Measurements from ENCODE around the gene IMPG2. TPM values are rescaled to one million over a fixed set of nuclear protein-coding genes. Genes with fewer than 3 reads are reported as not detected.

IMPG2 gene
- total RNA-seq, 1 donor from 2014 or later = 0.74 TPM

DNA sequence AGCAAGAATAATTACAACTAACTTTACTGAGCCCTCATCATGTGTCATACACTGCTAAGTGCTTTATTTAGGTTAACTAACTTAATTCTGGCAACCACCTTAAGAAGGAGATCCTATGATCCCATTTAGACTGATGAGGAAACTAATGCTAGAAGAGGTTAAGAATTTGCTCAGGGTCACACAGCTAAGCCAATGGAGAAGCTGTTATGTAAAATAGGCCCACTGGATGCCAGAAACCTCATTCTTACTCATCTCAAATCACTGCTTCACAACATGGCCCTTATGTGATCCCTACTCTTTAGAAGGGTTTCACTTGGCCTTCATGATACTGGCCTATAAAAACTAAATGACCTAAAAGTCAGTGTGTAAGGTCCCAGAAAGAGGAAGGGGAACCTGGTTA is 41.2 kb downstream of the IMPG2 start:
- TF ChIP-seq, protein P1, sequence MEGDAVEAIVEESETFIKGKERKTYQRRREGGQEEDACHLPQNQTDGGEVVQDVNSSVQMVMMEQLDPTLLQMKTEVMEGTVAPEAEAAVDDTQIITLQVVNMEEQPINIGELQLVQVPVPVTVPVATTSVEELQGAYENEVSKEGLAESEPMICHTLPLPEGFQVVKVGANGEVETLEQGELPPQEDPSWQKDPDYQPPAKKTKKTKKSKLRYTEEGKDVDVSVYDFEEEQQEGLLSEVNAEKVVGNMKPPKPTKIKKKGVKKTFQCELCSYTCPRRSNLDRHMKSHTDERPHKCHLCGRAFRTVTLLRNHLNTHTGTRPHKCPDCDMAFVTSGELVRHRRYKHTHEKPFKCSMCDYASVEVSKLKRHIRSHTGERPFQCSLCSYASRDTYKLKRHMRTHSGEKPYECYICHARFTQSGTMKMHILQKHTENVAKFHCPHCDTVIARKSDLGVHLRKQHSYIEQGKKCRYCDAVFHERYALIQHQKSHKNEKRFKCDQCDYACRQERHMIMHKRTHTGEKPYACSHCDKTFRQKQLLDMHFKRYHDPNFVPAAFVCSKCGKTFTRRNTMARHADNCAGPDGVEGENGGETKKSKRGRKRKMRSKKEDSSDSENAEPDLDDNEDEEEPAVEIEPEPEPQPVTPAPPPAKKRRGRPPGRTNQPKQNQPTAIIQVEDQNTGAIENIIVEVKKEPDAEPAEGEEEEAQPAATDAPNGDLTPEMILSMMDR (IDR thresholded peaks at IDR 0.05; ENCODE audit: unreplicated experiment) = no peak
- no peak for DNase-seq (ENCODE audit: low spot score)
- Mint-ChIP-seq H3K36me3 (ENCODE audit: low read depth, unreplicated experiment) (no peaks in the 10 kb centered on the region), H3K27me3 (ENCODE audit: unreplicated experiment) (no peaks in the 10 kb centered on the region), H3K4me1 (ENCODE audit: unreplicated experiment) (no peaks in the 10 kb centered on the region), H3K9me3 (ENCODE audit: unreplicated experiment) (no peaks in the 10 kb centered on the region), H3K27ac (ENCODE audit: unreplicated experiment) (no peak overlapping the region), H3K4me3 (ENCODE audit: unreplicated experiment) (no peak overlapping the region)

DNA sequence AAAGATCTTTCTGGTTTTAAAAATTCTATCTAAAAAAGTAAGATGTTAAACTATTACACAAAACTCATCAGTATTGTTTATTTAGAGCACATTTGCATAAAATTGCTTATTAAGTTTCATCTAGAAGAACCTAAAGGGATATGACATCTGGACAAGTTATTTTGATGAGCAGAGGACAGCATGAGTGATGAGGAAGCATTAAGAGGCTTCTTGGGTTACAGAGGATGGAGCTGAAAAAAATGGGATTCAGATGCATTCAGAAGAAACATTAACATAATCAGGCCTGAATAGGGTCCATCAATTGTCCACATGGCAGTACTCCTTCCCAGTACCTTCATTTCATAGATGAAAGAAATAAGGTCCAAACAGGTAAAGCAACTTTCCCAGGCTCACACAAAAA is 41.6 kb downstream of the IMPG2 start:
- TF ChIP-seq, protein P1 (IDR thresholded peaks at IDR 0.05; ENCODE audit: unreplicated experiment) = no peak
- no peaks in the 10 kb centered on the region for H3K4me1 Mint-ChIP-seq (ENCODE audit: unreplicated experiment)
- no peaks in the 10 kb centered on the region for H3K36me3 Mint-ChIP-seq (ENCODE audit: low read depth, unreplicated experiment)
- no peak overlapping the region for H3K4me3 Mint-ChIP-seq (ENCODE audit: unreplicated experiment)
- no peak overlapping the region for H3K27ac Mint-ChIP-seq (ENCODE audit: unreplicated experiment)
- DNase-seq (ENCODE audit: low spot score) = no peak
- H3K9me3 Mint-ChIP-seq (ENCODE audit: unreplicated experiment) = no peaks in the 10 kb centered on the region
- H3K27me3 Mint-ChIP-seq (ENCODE audit: unreplicated experiment) = no peaks in the 10 kb centered on the region

DNA sequence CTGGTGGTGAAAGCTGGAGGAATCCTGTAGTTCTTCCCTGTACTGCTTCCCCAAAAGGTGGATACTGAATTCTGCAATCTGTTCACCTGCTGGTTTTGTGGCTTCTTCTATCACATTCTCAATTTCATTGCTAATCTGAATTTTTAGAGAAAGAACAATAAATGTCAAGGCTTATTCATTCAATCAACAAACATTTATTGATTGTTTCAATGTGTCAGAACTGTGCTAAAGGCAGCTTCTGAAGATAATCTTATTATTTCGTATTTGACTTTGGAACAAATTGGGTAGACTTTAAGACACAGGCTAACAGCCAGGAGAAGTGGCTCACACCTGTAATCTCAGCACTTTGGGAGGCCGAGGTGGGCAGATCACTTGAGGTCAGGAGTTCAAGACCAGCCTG is 46.8 kb downstream of the IMPG2 start:
- DNase-seq (ENCODE audit: low spot score) = no peak
- H3K4me1 Mint-ChIP-seq (ENCODE audit: unreplicated experiment) = no peaks in the 10 kb centered on the region
- no peaks in the 10 kb centered on the region for H3K27me3 Mint-ChIP-seq (ENCODE audit: unreplicated experiment)
- H3K9me3 Mint-ChIP-seq (ENCODE audit: unreplicated experiment) = no peaks in the 10 kb centered on the region
- TF ChIP-seq, protein P1 (IDR thresholded peaks at IDR 0.05; ENCODE audit: unreplicated experiment) = no peak
- H3K27ac Mint-ChIP-seq (ENCODE audit: unreplicated experiment) = no peak overlapping the region
- no peak overlapping the region for H3K4me3 Mint-ChIP-seq (ENCODE audit: unreplicated experiment)
- peaks cover 8% of the 10 kb centered on the region for H3K36me3 Mint-ChIP-seq (ENCODE audit: low read depth, unreplicated experiment)

DNA sequence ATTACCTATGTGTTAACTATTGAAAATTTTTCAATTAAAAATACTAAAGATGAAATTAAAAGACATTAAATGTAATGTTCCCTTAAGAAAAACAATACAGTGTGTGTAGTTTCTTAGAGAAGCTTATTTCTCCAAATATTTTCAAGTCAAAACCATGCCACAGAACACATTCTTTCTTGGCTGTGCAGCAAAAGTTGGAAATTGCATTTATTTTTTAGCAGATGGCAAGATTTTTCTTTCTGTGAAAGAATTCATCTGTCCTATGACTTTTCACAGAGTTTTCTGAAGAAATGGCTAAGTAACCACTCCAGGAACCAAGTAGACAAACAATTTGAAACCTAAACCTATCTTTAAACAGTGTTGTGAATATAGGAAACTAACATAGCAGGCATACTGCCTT is 47.2 kb downstream of the IMPG2 start:
- Mint-ChIP-seq H3K27ac (ENCODE audit: unreplicated experiment) (no peak overlapping the region), H3K4me1 (ENCODE audit: unreplicated experiment) (no peaks in the 10 kb centered on the region), H3K36me3 (ENCODE audit: low read depth, unreplicated experiment) (peaks cover 8% of the 10 kb centered on the region), H3K4me3 (ENCODE audit: unreplicated experiment) (no peak overlapping the region), H3K9me3 (ENCODE audit: unreplicated experiment) (no peaks in the 10 kb centered on the region), H3K27me3 (ENCODE audit: unreplicated experiment) (no peaks in the 10 kb centered on the region)
- no peak for DNase-seq (ENCODE audit: low spot score)
- TF ChIP-seq, protein P1 (IDR thresholded peaks at IDR 0.05; ENCODE audit: unreplicated experiment) = no peak

DNA sequence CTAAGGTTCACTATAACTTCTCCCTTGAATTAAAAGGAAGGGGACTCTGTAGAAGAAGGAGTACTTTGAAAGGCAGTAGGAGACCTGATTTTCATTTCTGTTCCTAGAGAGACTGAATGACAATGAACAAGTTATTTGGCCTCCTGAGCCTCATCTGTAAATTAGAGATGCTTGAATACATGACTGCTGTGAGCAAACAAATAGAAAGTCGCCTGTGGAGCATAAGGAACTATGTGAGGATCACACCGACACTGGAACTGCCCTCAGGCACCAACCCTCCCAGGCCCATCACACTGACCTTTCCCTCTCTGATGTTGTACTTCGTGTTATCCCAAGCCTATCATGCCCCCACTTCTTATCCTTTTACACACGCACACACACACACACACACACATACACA is 48.6 kb downstream of the IMPG2 start:
- Mint-ChIP-seq H3K4me1 (ENCODE audit: unreplicated experiment) (no peaks in the 10 kb centered on the region), H3K36me3 (ENCODE audit: low read depth, unreplicated experiment) (peaks cover 8% of the 10 kb centered on the region), H3K4me3 (ENCODE audit: unreplicated experiment) (peak overlapping the region; percentile 48), H3K27me3 (ENCODE audit: unreplicated experiment) (no peaks in the 10 kb centered on the region), H3K9me3 (ENCODE audit: unreplicated experiment) (no peaks in the 10 kb centered on the region), H3K27ac (ENCODE audit: unreplicated experiment) (no peak overlapping the region)
- DNase-seq (ENCODE audit: low spot score) = no peak
- TF ChIP-seq, protein P1 (IDR thresholded peaks at IDR 0.05; ENCODE audit: unreplicated experiment) = no peak

Data from endothelial cell (in vitro differentiated cells).